Measurements from ENCODE around the gene PDE5A. TPM values are rescaled to one million over a fixed set of nuclear protein-coding genes. Genes with fewer than 3 reads are reported as not detected.

The PDE5A gene
- total RNA-seq, 1 donor from 2014 or later = 2.1 TPM

DNA sequence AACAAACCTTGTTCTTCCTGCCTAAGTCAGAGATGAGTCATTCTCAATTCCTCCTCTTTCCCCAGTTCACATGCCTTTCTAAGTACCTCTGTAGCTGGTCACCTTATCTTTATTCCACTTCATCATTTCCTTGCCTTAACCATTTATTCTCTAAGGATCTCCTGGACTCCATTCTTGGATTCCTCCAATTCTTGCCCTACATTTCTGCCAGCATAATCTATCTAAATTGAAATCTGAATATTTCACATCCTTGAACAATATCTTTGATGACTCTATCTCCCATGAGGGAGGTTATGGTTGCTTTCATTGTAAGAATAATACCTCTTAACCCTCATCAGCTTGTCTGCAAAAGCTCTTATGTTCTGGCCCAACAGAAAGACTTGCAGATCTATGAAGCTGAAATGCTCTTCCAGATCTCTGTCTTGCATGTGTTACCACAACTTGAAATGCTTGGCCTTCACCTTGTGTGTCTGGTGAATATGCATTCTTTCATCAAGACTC, 28.6 kb upstream of the PDE5A start:
- no peak overlapping the region for H3K4me3 ChIP-seq (ENCODE audit: low read depth, low read length)
- DNase-seq (ENCODE audit: low read depth) = no peak
- TF ChIP-seq, protein P1, sequence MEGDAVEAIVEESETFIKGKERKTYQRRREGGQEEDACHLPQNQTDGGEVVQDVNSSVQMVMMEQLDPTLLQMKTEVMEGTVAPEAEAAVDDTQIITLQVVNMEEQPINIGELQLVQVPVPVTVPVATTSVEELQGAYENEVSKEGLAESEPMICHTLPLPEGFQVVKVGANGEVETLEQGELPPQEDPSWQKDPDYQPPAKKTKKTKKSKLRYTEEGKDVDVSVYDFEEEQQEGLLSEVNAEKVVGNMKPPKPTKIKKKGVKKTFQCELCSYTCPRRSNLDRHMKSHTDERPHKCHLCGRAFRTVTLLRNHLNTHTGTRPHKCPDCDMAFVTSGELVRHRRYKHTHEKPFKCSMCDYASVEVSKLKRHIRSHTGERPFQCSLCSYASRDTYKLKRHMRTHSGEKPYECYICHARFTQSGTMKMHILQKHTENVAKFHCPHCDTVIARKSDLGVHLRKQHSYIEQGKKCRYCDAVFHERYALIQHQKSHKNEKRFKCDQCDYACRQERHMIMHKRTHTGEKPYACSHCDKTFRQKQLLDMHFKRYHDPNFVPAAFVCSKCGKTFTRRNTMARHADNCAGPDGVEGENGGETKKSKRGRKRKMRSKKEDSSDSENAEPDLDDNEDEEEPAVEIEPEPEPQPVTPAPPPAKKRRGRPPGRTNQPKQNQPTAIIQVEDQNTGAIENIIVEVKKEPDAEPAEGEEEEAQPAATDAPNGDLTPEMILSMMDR (conservative IDR thresholded peaks at IDR 0.05; ENCODE audit: low read depth, low read length) = no peak

DNA sequence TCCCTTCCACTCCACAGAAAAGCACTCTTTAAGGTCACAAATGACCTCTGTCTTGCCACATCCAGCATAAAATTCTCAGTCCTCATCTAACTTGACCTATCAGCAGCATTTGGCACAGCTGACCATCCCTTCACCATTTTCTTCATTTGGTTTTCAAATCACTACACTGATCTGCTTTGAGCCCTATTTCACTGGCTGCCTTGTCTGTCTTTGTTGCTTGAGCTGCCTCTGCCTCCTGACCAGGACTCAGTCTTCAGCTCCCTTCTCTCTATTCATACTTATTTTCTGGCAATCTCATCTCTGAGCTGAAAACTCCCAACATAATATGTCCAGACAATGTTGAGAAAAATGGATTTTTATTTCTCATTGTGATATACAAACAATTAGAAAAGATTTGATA, 27.7 kb upstream of the PDE5A start:
- no peak for DNase-seq (ENCODE audit: low read depth)
- TF ChIP-seq, protein P1 (conservative IDR thresholded peaks at IDR 0.05; ENCODE audit: low read depth, low read length) = no peak
- no peak overlapping the region for H3K4me3 ChIP-seq (ENCODE audit: low read depth, low read length)

DNA sequence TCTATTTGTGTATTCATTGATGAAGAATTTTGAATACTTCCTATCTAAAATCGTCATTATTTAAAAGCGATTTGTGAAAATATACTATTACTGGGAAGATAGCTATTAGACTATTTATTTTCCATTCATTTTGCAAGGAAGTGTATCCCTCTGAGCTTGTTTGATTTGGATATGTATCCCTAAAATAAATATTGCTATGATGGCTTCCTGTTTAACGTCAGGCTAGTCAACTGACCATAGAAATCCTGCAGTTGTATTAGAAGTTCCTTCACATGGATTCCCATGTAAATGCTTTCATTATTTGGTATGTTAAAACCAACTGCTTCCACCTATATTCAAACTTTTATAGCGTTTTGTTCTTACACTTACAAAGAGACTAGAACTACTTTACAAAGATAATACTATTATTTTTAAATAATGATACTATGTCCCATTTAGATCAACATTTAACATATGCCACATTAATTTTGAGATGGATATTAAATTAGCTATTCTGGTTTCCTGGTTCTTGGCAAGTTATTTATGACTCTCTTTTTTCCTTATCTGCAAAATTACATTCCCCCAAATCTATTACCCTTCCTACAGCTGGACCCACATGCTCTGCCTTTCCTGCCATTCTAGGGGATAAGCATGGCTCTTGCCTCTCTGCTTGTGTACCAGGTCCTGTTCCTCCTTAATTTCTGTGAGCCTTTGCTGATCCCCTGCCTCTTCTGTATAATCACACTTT, 26.7 kb upstream of the PDE5A start:
- TF ChIP-seq, protein P1 (conservative IDR thresholded peaks at IDR 0.05; ENCODE audit: low read depth, low read length) = no peak
- no peak for DNase-seq (ENCODE audit: low read depth)
- H3K4me3 ChIP-seq (ENCODE audit: low read depth, low read length) = no peak overlapping the region

DNA sequence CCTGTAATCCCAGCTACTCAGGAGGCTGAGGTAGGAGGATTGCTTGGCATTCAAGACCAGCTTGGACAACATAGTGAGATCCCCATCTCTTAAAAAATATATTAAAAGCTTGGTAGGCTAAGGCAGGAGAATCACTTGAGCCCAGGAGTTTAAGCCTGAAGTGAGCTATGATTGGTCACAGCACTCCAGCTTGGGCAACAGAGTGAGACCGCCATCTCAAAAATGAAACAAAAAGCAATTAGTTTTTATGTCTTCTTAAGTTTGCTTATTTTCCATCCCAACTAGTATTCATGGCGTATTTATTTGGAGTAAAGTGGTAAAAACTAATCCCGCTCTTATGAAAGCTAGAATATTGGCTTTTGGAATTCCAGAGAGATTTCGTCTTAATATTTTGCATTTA, 25.4 kb upstream of the PDE5A start:
- H3K4me3 ChIP-seq (ENCODE audit: low read depth, low read length) = no peak overlapping the region
- TF ChIP-seq, protein P1 (conservative IDR thresholded peaks at IDR 0.05; ENCODE audit: low read depth, low read length) = no peak
- no peak for DNase-seq (ENCODE audit: low read depth)

DNA sequence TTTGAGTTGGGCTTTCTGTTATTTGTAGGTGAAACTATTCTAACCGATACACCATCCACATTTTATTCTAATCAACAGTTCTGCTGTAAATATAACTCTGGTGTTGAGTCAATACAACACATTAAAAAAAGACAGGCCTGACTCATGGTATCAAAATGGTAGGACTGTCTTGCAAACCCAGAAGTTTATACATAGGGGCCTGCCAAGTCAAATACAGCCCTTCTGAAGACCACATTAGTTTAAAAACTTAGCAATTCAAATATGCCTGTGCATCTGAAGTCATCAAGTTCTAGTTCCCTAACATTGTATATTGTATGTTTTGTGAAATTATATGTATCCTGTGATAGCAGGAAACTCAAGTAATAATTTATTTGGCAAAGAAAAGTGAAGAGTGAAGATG, 24.4 kb upstream of the PDE5A start:
- DNase-seq (ENCODE audit: low read depth) = no peak
- H3K4me3 ChIP-seq (ENCODE audit: low read depth, low read length) = no peak overlapping the region
- TF ChIP-seq, protein P1 (conservative IDR thresholded peaks at IDR 0.05; ENCODE audit: low read depth, low read length) = no peak

DNA sequence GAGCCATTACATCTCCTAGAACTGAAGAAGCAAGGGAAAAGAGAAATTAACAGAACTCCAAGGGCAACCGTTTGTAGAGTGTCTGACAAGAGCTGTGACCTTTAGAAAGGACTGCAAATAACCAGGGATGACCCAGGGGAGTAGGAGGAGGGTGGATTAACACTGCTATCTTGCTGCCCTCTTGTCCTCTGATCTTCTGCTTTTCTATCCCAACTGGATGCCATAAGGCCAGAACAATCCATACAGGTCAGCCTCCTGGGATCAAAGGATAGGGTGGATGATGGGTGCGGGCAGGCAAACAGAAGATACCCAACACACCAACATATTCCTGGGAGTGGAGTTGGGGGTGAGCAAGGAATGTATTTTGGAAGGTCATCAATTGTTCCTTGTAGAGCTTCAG, 19.8 kb upstream of the PDE5A start:
- no peak for DNase-seq (ENCODE audit: low read depth)
- TF ChIP-seq, protein P1 (conservative IDR thresholded peaks at IDR 0.05; ENCODE audit: low read depth, low read length) = no peak
- no peak overlapping the region for H3K4me3 ChIP-seq (ENCODE audit: low read depth, low read length)

DNA sequence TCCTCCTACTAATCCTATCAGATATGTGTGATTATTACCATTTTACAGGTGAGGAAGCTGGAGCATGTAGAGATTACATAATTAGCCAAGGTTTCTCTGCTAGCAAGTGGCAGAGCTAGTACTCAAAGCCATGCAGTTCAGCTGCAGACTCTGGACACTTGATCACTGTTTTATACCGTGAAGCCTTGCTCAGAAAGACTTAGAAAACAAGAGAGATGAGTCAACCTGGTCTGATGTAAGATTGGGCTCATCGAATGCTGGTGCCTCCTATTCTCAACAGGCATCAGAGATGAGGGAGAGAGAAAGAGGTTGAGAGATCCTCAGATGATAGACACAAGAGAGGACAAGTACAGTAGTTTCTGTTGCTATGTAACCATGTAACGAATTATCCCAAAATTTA, 19.0 kb upstream of the PDE5A start:
- TF ChIP-seq, protein P1 (conservative IDR thresholded peaks at IDR 0.05; ENCODE audit: low read depth, low read length) = no peak

More for the DNA sequence above, 19.0 kb upstream of the PDE5A start:
- no peak overlapping the region for H3K4me3 ChIP-seq (ENCODE audit: low read depth, low read length)
- no peak for DNase-seq (ENCODE audit: low read depth)
